GM18508 (cell line): ENCODE measurements around the gene ARPC1A.
"Not testable (repeated sequence)": the region's sequence is repeated elsewhere in the genome, so short reads cannot be mapped to it uniquely, and the experiment has no call there.

ENCODE experiments used
- ATAC-seq: cut with Tn5 transposase; IDR thresholded peaks from one replicate; pipeline ENCODE4 v1.9.1; 2021; ENCODE audit warnings: moderate number of reproducible peaks; ENCODE audit not compliant: insufficient read depth, unreplicated experiment

The ARPC1A gene

DNA sequence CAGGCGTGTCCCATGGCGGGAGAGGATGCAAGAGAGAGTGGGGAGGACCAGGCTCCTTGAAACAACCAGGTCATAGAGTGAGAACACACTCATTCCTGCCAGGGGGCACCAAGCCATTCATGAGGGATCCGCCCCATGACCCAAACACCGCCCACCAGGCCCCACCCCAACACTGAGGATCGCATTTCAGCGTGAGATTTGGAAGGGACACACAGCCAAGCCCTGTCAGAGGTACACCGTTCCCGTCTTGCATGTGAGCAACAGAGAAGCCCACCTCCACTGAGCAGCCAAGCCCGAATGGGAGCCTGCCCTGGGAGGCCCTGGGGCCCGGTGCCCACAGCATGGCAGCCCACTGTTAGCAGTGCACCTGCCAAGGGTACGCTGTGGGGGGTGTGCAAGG is 40.9 kb downstream of the ARPC1A start:
- no peak for ATAC-seq

DNA sequence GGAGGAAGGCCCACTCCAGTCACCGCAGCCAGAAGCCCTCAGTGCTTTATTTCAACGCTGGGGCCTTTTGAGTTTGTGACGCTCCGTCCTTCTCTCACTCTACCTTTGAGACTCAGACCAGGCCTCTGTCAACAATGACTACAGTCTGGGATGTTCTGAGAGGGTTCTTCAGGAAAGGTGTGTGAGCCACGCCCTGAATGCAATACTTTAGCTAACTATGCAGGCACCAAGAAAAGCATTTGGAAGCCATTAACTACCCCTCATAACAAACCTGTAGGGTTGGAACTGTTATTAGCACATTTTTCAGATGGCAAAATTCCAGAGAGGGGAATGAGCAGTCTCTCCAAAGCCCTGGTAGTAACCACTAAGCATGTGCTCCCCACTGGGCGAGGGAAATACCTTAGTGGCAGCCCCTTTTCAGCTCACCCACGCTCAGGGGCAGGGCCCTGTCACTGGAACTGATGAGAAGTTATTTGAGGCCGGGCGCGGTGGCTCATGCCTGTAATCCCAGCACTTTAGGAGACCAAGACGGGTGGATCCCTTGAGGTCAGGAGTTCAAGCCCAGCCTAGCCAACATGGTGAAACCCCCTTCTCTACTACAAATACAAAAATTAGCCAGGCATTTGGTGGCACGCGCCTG is 43.2 kb downstream of the ARPC1A start:
- no peak for ATAC-seq

DNA sequence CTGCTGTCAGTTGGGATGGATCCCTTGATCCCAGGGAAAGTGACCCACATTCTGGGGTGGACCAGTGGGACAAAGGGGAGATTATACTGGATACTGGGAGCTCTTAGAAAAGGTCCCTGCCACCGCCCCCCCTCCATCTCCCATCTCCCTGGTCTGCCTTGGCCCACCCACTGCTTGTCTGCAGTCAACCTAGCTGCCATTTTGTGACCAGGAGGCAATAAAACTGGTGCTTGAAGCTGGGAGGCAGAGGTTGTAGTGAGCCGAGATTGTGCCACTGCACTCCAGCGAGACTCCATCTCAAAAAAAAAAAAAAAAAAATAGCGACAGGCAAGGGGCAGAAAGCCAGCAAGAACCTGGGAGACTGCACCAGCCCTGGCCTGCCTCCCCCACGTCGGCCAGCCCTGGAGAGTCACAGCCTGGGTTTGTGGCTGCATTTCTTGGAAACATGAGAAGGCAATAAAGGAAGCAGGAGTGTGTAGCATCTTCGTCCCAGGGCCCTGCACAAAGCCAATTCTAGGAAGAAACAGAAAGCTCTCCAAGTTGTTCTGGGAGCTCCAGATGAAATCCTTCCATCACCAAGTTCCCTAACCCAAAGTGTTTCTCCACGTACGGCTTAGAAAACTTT is 44.2 kb downstream of the ARPC1A start:
- no peak for ATAC-seq

DNA sequence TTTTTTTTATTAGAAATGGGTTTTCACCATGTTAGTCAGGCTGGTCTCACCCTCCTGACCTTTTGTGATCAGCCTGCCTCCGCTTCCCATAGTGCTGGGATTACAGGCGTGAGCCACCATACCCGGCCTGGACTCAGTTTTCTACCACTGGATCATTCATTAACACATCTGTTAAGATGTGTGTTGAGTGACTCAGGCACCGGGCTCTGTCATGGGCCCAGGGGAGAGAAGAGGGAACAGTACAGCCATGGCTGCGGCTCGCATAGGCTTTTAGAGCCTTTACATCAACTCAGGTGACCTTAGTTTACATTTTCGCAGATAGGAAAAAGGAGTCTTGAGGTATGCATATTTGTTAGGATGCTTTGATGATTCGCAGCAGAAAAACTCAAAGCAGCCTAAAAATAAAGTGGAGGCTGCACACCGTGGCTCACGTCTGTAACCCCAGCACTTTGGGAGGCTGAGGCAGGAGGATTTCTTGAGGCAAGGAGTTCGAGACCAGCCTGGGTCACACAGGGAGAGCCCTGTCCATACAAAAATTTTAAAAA is 45.8 kb downstream of the ARPC1A start:
- no peak for ATAC-seq

DNA sequence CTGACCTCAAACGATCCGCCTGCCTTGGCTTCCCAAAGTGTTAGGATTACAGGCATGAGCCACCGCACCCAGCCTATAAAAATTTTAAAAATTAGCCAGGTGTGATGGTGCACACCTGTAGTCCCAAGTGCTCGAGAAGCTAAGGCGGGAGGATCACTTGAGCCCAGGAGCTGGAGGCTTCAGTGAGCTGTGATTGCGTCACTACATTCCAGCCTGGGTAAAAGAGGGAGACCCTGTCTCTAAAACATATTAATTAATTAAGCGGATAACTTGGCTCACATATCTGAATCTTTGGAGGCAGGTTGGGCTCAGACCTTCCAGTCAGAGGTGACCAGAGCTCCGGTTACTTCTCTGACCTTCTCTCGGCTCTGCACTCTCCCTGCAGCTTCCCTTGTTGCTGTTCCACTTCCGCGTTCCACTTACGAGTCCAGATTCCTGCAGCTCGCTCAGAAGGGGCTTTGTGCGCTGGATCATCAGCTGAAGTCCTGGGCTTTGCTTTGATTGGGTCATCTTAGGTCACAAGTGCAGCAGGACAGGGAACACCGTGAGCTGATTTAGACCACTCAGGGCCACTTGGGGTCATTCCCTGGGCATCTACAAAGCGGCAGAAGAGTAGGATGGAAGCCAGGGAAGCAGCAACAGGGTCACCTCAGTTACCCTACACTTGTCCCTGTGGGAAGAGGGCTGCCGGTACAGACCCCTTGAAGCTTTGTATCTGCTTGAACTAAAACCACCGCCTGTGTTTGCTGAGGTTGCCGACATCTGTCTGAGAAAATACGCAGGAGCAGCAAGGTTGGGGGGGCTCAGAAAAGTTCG is 46.8 kb downstream of the ARPC1A start:
- ATAC-seq: no peak

DNA sequence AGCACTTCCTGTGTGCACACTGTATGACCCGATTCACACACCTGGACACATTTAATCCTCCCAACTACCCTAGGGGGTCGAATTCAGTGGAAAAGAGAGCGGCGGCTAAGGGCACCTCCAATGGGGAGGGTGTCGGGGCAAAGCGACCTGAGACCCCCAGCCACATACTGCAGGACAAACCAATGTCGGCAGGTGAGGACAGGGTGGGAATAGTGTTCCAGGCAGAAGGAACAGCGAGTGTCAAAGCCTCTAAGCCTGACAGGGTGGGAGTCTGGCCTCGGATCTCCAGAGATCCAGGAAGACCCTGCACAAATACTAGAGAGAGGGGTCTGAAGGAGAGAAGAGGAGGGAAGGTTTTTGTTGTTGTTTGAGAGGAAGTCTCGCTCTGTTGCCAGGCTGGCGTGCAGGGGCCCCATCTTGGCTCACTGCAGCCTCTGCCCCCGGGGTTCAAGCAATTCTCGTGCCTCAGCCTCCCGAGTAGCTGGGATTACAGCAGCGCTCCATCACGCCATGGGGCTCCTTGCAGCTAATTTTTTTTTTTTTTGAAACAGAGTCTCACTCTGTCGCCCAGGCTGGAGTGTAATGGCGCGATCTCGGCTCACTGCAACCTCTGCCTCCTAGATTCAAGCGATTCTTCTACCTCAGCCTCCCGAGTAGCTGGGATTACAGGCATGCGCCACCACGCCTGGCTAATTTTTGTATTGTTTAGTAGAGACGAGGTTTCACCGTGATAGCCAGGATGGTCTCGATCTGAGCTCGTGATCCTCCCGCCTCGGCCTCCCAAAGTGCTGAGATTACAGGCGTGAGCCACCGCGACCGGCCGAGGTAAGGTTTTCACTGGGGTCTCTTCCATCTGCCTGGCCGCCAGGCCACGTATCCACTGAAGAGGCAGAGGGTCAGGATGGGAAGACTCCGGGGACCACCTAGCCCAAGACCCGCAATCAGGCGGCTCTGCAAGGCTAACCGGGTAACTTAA is 47.7 kb downstream of the ARPC1A start:
- ATAC-seq: no peak

DNA sequence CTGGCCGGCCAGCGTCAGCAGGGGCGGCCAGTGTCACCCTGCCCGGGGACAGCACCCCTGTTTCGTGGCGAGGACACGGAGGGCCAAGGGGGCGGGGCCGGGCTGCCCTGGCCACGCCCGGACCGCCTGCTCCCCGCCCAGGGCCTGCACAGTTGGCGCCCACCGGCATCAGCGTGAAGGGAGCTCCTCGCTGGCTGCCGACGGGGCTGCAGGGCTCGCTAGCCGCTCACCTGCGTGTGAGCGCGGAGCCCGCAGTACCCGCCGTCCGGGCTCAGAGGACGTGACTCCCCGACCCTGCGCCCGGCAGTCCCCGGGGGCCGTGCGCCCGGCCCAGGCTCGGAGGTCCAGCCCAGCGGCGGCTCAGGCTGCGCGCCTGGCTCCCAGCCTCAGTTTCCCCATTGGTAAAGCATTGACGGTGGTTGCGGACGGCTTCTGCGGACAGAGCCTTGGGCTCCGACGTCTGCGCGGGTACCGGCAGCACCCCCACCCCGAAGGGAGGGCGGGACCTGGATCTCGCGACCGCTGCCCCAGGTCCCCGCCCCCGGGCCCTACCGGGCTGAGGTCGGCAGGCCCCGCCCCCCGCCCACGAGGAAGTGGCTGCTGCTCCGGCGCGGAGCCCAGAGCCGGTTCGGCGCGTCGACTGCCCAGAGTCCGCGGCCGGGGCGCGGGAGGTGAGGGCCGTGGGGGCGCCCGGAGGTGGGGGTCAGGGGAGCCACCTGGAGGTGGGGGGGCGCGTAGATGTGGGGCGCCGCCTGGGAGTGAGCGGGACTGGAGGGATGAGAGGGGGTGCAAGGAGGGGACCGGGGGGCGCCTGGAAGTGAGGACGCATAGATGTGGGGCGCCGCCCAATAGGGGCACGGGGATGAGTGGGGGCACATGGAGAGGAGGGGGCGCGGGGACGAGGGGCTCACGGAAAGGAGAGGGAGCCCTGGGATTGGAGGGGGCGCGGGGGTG is 48.7 kb downstream of the ARPC1A start, which contains the start of gene ARPC1B:
Gene ARPC1B, plus strand, starts transcription at position 620 of the 954 bp plus-strand sequence. CDS start 10,985 bp downstream, outside the sequence.
- ATAC-seq: no peak

DNA sequence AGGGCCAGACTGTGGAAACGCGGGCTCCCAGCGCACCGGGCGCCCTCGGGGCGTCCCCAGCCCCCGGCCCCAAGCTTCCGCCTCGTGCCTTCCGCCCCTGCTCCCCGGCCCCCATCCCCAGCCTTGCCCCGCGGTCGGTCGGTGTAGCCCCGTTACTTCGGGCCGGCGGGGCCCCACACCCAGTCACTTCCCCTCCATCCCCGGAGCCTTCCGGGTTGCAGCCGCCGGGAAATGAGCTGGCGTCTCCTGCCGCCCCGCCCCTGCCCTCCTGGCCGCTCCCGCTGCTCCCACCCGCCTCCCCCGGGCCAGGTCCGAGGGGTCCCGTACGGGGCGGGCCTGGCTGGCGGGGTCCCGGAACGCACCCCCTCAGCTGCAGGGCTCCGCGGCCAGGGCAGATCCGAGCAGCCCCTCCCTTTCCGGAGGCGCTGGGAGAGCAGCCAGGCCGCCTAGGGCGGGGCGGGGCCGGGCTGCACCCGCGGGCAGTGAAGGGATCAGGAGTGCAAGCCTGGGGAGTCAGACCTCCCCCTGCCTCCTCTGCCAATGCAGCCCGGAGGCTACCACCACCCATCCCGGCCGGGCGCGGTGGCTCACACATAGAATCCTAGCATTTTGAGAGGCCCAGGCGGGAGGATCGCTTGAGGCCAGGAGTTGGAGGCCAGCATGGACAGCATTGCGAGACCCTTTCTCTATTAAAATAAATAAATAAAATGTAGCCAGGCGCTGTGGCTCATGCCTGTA is 49.5 kb downstream of the ARPC1A start:
- no peak for ATAC-seq

DNA sequence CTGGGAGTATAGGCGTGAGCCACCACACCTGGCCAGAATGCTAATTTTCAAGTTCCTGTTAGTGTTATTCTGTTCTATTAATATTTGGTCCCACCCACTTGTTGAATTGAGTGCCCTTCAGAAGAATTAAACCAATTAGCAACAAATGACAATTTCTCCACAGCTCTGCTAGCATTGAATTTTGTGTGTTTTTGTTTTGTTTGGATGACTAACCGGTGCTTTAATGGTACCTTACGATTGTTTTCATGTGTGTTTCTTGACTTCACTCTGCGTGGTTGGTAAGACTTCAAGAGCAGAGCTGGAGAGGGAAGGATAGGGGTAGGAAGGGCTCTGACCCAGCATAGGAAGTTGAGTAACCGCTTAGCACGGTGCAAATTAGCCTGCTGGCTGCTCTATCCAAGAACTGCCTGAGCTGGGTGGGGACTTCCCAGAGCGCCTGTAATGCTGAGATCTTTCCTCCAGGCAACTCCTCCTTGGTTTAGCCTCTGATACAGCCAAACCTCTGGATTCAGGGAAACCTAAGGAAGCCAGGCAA is 53.4 kb downstream of the ARPC1A start:
- no peak for ATAC-seq

DNA sequence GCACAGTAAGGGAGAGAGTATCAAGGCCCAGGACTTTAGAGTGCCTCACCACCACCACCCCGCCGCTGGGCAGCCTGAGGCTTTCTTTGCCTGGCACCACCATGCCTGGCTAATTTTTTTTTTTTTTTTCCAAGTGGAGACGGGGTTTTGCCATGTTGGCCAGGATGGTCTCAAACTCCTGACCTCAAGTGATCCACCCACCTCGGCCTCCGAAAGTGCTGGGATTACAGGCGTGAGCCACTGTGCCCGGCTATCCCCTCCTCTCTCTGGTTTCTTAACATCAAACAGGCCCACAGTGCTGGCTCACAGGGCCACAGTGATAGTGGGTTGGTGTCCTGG is 54.0 kb downstream of the ARPC1A start:
- ATAC-seq: not testable (repeated sequence)

DNA sequence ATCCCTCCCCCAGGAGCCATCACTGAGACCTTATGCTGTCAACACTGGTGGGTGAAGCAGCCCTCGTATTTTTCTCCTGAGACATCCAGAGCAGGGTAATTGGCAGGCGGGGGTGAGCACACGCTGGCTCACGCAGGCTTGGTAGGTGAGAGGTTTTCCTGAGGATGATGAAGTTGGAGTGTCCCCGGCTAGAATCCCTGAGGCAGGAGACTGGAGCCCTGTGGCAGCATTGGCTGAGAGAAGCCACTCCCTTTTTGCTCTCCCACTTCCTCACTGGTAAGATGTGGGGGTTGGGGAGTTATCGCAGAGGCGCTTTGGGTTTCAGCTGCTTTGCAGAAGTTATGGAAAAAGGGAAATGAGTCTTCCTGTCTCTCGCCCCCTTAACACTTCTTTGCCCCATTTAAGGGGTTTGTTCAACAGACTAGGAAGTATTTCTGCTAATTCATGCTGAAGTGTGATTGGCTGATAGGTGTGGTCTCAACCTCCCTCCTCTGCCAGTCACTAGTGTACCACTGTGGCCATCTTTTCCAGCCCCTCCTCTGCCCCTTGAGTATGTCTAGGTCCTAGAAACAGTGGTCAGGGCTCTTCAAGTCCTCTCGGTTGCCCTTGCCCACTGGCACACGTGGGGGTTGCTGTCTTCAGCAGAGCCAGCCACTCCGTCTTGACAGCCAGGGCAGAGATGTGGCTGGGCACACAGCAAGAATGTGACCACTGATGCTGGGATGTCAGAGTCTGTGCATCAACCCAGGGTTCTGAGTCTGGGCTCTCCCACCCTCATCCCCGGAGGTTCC is 54.5 kb downstream of the ARPC1A start:
- no peak for ATAC-seq

DNA sequence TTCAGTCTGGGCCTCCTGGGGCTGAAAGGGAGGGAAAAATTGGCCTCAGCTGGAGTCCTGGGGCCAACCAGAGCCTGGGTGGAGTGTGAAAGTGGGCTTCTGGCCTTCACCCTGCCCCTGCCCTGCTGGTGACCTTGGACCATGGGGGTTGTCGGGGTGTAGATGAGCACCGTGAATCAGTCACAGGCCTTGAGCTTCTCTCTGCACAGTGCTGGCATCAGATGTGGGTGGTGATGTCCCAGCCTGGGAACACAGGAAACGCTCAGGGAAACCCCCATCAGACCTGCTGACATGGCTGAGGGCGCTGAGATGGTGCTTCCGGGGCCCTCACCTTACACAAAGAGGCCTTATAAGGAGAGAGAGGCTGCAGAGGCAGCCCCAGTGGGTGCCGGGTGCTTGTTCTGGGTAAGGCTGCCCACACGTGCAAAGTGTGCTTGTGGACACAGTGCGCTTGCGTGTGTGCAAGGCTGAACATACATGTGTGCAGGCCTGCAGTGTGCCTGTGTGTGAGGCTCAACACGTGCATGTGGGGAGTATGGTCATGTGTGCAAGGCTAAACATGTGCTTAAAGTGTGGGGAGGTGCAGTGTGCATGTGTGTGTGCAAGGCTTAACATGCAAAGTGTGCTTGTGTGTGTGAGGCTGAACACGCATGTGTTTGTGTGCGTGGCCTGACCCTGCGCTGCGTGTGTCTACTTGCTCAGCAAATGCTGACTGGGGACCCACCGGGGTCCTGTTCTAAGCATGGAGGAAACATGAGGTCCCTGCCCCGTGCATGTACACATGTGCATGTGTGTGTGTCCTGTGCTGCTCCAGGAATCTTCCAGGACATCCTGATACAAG is 55.3 kb downstream of the ARPC1A start:
- ATAC-seq: peak; percentile 65

DNA sequence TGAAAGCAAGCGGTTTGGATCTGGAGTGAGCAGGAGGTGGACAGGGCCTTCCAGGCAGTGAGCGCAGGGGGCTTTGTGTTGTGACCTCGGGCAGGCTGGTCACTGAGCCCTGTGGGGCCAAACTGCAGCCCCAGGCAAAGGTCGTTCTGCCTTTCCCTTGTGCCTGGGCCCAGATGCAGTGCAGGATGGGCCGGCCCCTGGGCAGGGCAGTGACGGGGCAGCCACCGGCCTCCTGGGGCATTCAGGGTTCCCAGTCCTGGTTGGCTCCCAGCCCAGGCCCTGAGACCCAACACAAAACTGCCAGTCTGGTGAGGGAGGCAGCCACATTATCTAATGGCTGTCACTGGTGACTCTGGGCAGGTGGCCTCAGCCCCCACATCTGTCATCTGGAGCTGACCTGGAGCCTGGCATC is 56.0 kb downstream of the ARPC1A start:
- ATAC-seq: no peak

DNA sequence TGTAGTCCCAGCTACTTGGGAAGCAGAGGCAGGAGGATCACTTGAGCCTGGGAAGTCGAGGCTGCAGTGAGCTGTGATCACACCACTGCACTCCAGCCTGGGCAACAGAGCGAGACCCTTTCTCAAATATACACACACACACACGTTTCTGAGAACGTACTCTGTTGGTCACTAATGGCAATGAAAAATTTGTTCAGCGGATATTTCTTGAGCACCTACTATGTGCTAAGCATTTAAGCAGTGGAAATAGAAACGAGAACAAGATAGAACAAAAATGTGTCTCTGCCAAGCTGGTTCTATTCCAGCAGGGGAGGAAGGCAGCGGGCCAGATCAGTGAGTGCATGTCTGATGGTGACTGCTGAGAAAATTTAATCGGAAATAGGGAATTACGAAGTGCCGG is 57.5 kb downstream of the ARPC1A start:
- no peak for ATAC-seq

DNA sequence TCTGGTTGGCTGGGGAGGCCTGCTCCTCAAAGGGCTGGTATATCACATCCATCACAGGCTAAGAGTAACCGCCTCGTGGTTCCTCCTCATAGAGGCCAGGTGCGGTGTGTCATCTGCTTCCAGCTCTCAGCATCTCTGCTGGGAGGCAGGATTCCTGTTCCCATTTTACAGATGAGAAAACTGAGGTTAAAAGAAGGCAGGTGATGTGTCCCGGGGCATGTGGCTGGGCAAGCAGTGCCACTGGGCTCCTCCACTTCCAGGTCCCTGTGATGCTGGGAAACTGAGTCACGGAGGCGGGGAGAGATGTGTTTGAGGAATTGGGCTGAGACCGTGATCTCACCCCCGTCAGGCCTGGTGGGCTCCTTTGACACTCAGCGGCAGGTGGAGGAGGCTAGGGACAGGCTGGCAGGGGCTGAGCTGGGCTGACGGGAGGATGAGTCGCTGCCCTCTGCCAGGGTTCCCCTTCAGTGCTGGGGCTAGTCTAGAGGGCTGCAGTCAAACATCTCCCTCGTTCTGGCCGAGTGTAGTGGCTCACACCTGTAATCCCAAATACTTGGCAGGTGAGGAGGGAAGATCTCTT is 58.2 kb downstream of the ARPC1A start:
- ATAC-seq: no peak

DNA sequence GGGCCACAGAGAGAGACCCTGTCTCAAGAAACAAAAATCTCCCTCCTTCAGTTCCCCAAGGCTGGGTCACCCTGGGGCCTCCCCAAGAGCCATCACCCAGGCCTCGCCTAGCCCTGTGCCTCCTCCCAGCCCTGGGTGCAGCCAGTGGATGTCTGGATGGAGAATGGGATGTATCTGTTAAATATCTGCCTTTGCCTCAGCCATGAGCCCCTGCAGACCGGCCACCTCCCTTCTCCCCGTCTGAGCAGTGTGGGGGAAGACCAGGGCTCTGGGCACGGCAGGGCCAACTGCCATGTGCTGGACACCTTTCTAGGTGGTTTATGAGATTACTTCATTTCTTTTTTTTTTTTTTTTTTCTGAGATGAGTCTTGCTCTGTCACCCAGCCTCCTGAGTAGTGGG is 58.8 kb downstream of the ARPC1A start:
- no peak for ATAC-seq
